LNCAP (cell line): Measurements from ENCODE around the gene DLGAP1.

Experiments used
- CTCF ChIP-seq: fragments of 450-650 bp; IDR thresholded peaks from 2 replicates; pipeline ENCODE4 v1.5.1; 2017; ENCODE audit warnings: mild to moderate bottlenecking

Gene DLGAP1

GRCh38 chr18:3583873-3584247 lies 871.2 kb downstream of the DLGAP1 start:
- no peak for TF ChIP-seq CTCF

GRCh38 chr18:3581890-3582289 lies 873.2 kb downstream of the DLGAP1 start:
- no peak for TF ChIP-seq CTCF

- TF ChIP-seq CTCF, result no peak
These were observed 875.4 kb downstream of the DLGAP1 start for GRCh38 chr18:3579701-3580100.

GRCh38 chr18:3578621-3579020 lies 876.5 kb downstream of the DLGAP1 start:
- no peak for TF ChIP-seq CTCF

GRCh38 chr18:3577281-3577855 lies 877.7 kb downstream of the DLGAP1 start:
- no peak for TF ChIP-seq CTCF

GRCh38 chr18:3572761-3573160 lies 882.3 kb downstream of the DLGAP1 start:
- TF ChIP-seq CTCF, result no peak

GRCh38 chr18:3566851-3567250 lies 888.3 kb downstream of the DLGAP1 start:
- no peak for TF ChIP-seq CTCF

GRCh38 chr18:3560755-3561154 lies 894.4 kb downstream of the DLGAP1 start:
- TF ChIP-seq CTCF, result no peak
